T-helper 22 cell (primary cell): ENCODE data around the gene CCDC33.

Experiments
- DNase-seq: peaks from one replicate; pipeline ENCODE4 v3.0.0-alpha.2; 2020; ENCODE audit warnings: low read depth

The CCDC33 gene

GRCh38 chr15:74235962-74236361, at the start of gene CCDC33:
Gene CCDC33, plus strand, starts transcription at chr15:74236326. Its CDS starts 394 bp downstream, at chr15:74236720.
- no peak for DNase-seq

DNA sequence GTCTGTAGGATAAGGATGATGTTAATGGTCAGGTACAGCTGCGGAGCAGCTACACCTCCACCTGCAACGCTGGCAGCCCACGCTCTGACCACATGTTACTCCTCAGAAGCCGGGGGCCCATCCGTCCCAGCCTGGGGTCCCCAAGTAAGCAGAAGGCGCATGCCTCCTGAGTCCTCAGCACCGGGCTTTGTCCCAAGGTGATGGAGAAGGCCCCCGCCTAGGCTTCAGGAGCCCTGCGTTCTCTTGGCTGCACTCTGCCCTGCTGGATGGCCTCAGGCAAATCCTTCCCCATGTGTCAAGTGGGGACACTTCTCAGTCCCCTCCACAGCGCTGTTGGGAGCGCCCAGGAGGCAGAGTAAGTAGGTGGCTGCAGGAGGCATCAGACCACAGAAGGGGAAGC, 47.9 kb upstream of the CCDC33 start:
- DNase-seq = no peak

GRCh38 chr15:74191798-74192197, 44.3 kb upstream of the CCDC33 start:
- DNase-seq = no peak

DNA sequence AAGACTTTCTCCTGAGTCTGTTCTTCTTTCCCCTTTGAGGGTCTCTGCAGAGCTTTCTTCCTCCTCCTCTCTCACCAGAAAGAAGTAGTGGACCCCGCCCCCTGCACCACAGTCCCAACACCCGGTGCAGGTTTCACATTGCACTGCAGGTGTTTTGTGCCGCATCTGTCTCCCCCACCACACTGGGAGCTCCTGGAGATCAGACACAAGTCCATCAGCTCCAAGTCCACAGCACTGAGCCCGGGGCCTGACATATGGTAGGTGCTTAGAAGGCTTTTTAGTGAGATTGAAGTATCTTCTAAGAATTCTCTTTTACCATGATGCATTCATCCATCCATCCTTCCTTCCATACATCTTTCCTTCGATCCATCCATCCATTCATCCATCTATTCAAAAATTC, 43.4 kb upstream of the CCDC33 start:
- no peak for DNase-seq

DNA sequence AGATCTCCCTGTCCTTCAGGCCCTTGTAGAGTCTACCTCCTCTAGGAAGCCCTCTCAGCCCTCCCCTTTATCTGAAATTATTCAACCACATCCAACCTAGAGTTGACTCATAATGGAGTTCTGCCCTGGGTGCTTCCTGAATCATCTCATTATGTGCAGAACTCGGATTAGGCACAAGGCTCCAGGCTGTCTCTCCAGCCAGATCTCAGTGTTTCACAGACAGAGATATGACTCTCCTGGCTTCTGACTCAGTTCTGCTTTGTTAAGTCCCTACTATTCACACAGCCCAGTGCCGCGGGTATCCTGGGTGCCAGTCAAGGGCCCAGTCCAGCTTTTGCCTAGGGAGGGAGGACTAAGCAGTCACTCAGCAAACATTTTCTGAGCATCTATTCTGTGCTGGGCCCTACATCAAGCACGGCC, 42.8 kb upstream of the CCDC33 start:
- no peak for DNase-seq

DNA sequence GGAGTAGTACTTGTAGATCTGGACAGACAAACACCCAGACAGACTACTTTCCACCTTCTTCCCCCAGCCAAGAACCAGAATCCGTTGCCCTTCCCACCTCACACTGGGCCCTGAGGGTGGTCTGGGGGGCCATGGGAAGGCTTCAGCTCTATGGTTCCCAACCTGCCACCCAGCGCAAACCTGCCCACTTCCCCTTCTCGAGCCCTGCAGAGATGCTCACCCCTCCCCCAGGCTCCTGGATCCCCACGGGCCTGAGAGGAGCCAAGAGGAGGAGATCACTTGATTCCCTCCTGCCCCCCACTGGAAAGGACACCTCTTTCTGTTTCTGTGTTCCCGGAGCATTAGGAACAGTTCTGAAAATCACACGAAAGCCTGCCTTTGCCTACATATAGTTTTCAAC, 42.2 kb upstream of the CCDC33 start:
- no peak for DNase-seq

DNA sequence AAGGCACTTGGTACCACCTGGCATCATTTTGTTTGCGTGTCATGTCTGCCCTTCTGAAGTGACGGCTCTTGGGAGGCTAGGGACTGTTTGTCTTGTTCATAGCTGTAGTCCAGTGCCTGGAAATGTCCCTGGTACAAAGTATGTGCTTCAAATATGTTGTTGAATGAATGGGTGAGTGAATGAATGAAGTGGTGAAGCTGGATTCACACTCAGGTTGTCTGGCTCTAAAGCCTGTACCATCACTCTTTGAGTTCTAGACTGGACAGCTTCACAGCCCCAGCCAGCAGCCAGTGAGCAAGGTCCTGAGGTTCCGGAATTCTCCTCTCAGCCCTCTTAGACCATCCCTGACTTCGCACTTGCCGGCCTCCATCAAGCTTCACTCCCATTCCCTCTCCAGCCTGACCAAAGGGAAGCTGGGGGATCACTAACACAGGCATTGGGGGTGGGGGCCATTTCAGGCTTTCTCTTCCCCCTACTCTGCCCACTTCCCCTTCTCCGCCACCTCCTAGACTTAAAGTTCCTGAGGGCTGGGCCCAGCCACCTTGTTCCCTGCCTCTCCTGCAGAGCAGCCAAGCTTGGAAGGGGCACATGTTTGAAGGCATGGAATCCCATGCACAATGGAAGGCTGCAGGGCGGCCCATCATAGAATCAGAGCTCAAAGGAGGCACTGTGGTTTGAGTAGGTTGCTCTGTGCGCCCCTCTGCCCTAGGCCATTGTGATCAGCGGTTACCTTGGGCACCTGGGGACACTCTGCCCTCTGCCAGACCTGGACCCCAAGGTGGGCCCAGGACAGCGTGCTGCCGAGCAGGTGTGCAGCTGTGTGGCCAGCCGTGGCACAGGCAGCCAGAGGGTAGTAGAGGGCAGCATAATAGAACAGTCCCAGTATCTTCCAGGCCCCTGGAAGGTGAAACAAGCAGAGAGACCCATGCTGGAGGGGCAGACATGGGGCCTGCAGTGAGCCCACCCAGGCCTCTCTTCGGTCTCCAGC, 41.3 kb upstream of the CCDC33 start:
- DNase-seq = no peak

DNA sequence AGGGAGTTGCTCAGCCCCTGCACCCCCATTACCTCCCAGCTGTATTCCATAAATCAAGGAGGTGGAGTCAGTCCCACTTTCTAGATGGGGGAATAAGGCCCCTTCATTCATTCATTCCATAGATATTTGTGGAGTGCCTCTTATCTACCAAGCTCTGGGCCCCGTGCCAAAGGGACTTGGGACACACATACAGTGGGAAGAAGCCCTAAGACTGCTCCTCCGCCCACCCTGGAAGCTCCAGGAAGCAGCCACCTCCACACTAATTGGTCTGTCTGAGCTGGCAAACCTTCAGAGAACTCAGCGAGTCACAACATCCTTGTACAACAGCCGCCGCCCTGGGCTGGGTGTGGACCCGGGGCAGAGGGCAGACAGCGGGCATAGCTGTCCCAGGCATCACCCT, 40.0 kb upstream of the CCDC33 start:
- DNase-seq = no peak

GRCh38 chr15:74197176-74197965, 38.8 kb upstream of the CCDC33 start:
- DNase-seq = no peak

DNA sequence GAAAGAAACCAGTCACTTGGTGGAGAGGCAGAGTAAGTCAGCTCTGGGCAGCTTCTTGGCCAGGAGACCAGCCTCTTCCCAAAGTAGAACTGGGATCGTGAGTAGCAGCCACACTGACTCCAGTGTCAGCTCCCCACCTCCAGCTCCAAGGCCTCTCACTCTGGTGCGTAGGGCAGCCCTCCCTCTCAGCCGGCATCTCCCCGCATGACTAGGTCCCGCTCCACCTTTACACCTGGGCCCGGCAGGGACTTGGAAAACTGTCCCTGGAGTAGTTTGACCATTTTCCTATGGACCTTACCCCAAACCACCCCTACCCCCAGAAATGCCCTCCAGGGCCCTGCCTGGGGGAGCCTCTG, 36.9 kb upstream of the CCDC33 start:
- no peak for DNase-seq

DNA sequence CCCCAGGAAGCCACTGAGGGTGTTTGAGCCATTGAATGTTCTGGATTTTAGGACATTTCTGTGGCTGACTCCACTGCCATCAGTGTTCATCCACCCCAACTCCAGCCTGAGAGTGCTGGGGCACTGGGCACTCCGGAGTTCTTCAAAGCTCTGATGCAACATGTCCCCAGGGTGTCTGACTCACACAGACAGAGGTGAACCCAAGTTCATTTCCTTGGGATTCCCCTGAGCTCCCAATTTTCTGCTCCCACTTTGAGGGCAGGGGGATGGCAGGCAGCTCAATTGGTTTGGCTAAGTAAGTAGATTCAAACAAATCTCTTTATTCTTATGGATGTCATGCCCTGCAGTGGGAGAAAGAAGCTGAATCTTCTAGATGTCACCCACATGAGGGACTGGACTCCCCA, 35.7 kb upstream of the CCDC33 start:
- no peak for DNase-seq

DNA sequence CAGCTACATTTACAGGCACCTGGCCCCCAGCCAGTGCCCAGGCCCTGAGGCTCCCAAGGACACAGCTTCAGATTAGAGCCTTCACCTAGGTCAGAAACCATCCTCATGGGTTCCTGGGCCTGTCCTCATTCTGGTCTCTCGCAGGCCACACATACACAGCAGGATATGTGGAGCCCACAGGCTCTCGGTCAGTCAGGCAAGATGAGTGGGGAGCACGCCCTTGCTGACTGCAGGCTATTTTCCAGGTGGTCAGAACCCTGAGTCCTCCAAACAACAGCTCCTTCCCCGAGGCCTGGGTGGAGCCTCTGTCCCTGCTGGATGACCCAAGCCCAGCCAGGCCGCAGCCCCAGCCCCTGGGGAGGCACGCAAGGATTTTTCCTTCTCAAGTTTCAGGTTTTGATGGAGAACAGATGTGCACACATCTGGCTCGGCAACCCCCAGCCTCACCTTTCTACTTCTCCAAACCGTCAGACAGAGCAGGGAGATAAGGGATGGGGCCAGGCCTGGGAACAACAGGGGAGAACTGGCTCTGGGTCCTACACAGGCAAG, 35.2 kb upstream of the CCDC33 start:
- no peak for DNase-seq

DNA sequence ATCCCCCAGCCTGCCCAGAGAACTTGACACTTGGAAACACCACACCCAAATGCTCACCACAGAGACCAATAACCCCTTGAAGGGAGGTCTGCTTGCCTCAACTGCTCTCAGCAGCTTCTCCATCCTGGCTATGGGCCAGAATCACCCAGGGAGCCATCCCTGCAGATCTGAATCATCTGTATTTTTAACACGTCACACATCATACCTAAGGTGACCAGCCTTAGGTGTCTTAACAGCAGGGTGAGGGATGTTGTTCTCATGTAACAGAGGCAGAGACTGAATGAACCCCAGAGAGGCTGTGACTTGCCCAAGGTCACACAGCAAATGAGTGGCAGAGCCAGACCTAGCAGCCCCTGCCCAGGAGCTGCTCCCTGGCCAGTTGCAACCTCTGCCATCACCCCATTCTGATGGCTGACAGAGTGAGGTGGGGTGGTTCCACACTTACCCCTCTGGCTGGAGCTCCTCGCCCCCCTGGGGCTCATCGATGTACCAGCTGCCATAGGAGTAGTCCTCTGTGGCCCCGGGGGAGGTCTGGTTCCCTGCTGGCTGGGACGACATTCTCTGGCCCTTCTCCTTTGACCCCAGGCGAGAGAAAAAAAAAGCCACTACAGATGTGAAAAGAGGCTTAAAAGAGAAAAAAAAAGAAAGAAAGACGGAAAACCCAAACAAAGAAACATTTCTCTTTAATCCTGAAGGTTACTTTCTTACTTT, 34.3 kb upstream of the CCDC33 start:
- DNase-seq = no peak

- DNase-seq = no peak
These were observed 33.4 kb upstream of the CCDC33 start, which contains the start of gene STRA6 for GRCh38 chr15:74202452-74203401. Gene STRA6, minus strand, starts transcription at chr15:74202787. Its CDS starts 520 bp downstream, at chr15:74202267.

GRCh38 chr15:74203914-74204431, 32.2 kb upstream of the CCDC33 start:
- DNase-seq = no peak

GRCh38 chr15:74205582-74205947, 30.6 kb upstream of the CCDC33 start:
- no peak for DNase-seq

- no peak for DNase-seq
These were observed 29.3 kb upstream of the CCDC33 start for GRCh38 chr15:74206801-74207281.

GRCh38 chr15:74207652-74208440, 28.3 kb upstream of the CCDC33 start:
- no peak for DNase-seq

DNA sequence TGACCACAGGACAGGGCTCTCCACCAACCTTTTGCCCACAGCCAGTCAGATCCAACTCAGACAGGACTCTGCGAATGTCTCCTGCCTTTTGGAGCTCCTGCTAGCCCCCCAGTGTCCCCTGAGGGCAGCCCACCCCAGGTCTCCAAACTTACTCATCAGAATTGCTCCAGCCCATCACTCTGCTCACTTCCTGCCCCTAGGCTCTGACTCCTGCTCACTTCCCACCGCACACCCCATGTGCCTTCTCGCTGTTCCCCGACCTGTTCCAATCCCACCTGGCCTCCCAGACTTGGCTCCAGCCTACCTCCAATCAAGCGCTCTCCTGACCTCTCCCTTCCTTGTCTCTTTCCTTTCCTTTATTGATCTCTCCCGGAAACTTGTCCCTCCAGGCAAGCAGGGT, 27.6 kb upstream of the CCDC33 start:
- DNase-seq = no peak
